H1 (cell line): ENCODE results near the gene DCXR. TPM values are rescaled to one million over a fixed set of nuclear protein-coding genes. Genes with fewer than 3 reads are reported as not detected.

ENCODE experiments used
- ASH2L ChIP-seq: fragments of 200-600, 300-600 bp; sonication (generic); IDR thresholded peaks from one replicate; pipeline ENCODE4 v1.7.1; 2017; ENCODE audit warnings: low read length
- CBX5 ChIP-seq: fragments of 300-800, 300-1000 bp; sonication (generic); IDR thresholded peaks from 2 replicates; pipeline ENCODE4 v1.7.1; 2016; ENCODE audit warnings: antibody characterized with exemption, low read length, low read depth
- CEBPB ChIP-seq: IDR thresholded peaks from 2 replicates; pipeline ENCODE4 v1.6.1; 2012; ENCODE audit warnings: low read depth, low read length
- EGR1 ChIP-seq: IDR thresholded peaks from 2 replicates; pipeline ENCODE4 v1.6.1; 2011; ENCODE audit warnings: low read depth, low read length, borderline replicate concordance
- EP300 ChIP-seq, 2 experiments: IDR thresholded peaks; 1 replicate in 1 of 2; 2 replicates in 1 of 2; pipeline ENCODE4 v1.6.1; 2011 to 2012; ENCODE audit warnings: low read depth in 2 of 2, low read length in 2 of 2, mild to moderate bottlenecking in 2 of 2, borderline replicate concordance in 1 of 2, inconsistent platforms in 1 of 2, moderate library complexity in 1 of 2
- FOSL1 ChIP-seq: IDR thresholded peaks from 2 replicates; pipeline ENCODE4 v1.6.1; 2011; ENCODE audit warnings: mild to moderate bottlenecking, low read depth, low read length, moderate library complexity; ENCODE audit not compliant: insufficient read depth
- GABPA ChIP-seq: IDR thresholded peaks from 2 replicates; pipeline ENCODE4 v1.6.1; 2011; ENCODE audit warnings: mild to moderate bottlenecking, low read length, moderate library complexity, borderline replicate concordance; ENCODE audit not compliant: insufficient read depth
- GTF2F1 ChIP-seq: IDR thresholded peaks from 2 replicates; pipeline ENCODE4 v1.6.1; 2012; ENCODE audit warnings: low read depth, low read length, improper control_type of control experiment, borderline replicate concordance
- HDAC6 ChIP-seq: IDR thresholded peaks from one replicate; pipeline ENCODE4 v1.7.1; 2012; ENCODE audit warnings: low read depth, mild to moderate bottlenecking, inconsistent platforms, low read length, moderate library complexity
- KDM5A ChIP-seq: fragments of 200-600 bp; IDR thresholded peaks from 2 replicates; pipeline ENCODE4 v1.7.1; 2012; ENCODE audit warnings: mild to moderate bottlenecking, low read length, inconsistent platforms, mixed read lengths
- POLR2AphosphoS5 ChIP-seq: IDR thresholded peaks from 2 replicates; pipeline ENCODE4 v1.6.1; 2011; ENCODE audit warnings: low read depth, low read length
- RNF2 ChIP-seq: fragments of 200-900, 300-1000 bp; sonication (generic); IDR thresholded peaks from 2 replicates; pipeline ENCODE4 v1.7.1; 2016; ENCODE audit warnings: borderline replicate concordance, low read depth, mild to moderate bottlenecking, antibody characterized with exemption, low read length; ENCODE audit not compliant: poor library complexity, severe bottlenecking; ENCODE audit errors: missing control alignments
- RXRA ChIP-seq: IDR thresholded peaks from 2 replicates; pipeline ENCODE4 v1.6.1; 2011; ENCODE audit warnings: low read depth, mild to moderate bottlenecking, low read length, moderate library complexity; ENCODE audit not compliant: insufficient read depth
- SIN3A ChIP-seq, 2 experiments: IDR thresholded peaks in 1 of 2; conservative IDR thresholded peaks in 1 of 2; 2 replicates each; pipeline ENCODE4 v1.6.1; 2011 to 2012; ENCODE audit warnings: low read length in 2 of 2, improper control_type of control experiment in 1 of 2, low read depth in 1 of 2, mild to moderate bottlenecking in 1 of 2
- SIX5 ChIP-seq: IDR thresholded peaks from 2 replicates; pipeline ENCODE4 v1.6.1; 2011; ENCODE audit warnings: mild to moderate bottlenecking, low read depth, low read length
- SP1 ChIP-seq: IDR thresholded peaks from 2 replicates; pipeline ENCODE4 v1.6.1; 2011; ENCODE audit warnings: low read depth, low read length
- SP4 ChIP-seq: IDR thresholded peaks from 2 replicates; pipeline ENCODE4 v1.6.1; 2012; ENCODE audit warnings: low read length, inconsistent platforms
- SRF ChIP-seq: IDR thresholded peaks from 2 replicates; pipeline ENCODE4 v1.6.1; 2011; ENCODE audit warnings: mild to moderate bottlenecking, low read depth, low read length, moderate library complexity
- SUZ12 ChIP-seq: fragments of 200-600 bp; sonication (generic); IDR thresholded peaks from 2 replicates; pipeline ENCODE4 v1.6.1; 2012; ENCODE audit warnings: mild to moderate bottlenecking, inconsistent platforms, low read length, moderate library complexity, mixed read lengths
- TAF1 ChIP-seq: IDR thresholded peaks from 2 replicates; pipeline ENCODE4 v1.6.1; 2011; ENCODE audit warnings: mild to moderate bottlenecking, low read depth, low read length
- TBP ChIP-seq: IDR thresholded peaks from 2 replicates; pipeline ENCODE4 v1.6.1; 2011; ENCODE audit warnings: low read depth, low read length, improper control_type of control experiment
- TCF12 ChIP-seq: IDR thresholded peaks from 2 replicates; pipeline ENCODE4 v1.6.1; 2011; ENCODE audit warnings: low read depth, mild to moderate bottlenecking, low read length
- USF2 ChIP-seq: IDR thresholded peaks from 2 replicates; pipeline ENCODE4 v1.6.1; 2011; ENCODE audit warnings: low read length, improper control_type of control experiment
- polyA plus RNA-seq, 7 experiments: library from polyadenylated mRNA; depleted of rRNA in 3 of 7; stranded (reverse) in 5 of 7; unstranded in 2 of 7; fragments of >200 nt in 5 of 7; fragments of 200-250 nt in 2 of 7; gene quantifications; 1 replicate in 5 of 7; 2 replicates in 1 of 7; 4 replicates in 1 of 7; pipeline versions ENCODE4 v1.2.1 to v1.2.3, GENCODE V29; 2011 to 2013; ENCODE audit warnings: missing spikeins in 2 of 7, mixed read lengths in 2 of 7
- total RNA-seq: library from RNA; stranded (reverse); fragmentation: NEBNext Ultra II Directional; extraction: Animal tissue kit (Norgen Biotek cat#: 25700); gene quantifications from 2 replicates; pipeline ENCODE4 v1.2.1, GENCODE V29; 2021

Gene DCXR
- total and polyA plus RNA-seq, 2 of the 8 experiments (the other 6 are each of a cell fraction or from before 2014, with no cell fraction given), result 96.3 to 212 TPM

GRCh38 chr17:82030470-82031302 is 6.8 kb downstream of the DCXR start (continued):
- no peak for TF ChIP-seq TCF12
- no peak for TF ChIP-seq CEBPB
- TF ChIP-seq EP300 (IDR thresholded peaks at IDR 0.05; ENCODE audit: borderline replicate concordance in 1 of 2, low read depth in 2 of 2, low read length in 2 of 2), result no peak
- peak; percentile 24; the same call in 1 of the 2 replicates for TF ChIP-seq USF2
- TF ChIP-seq HDAC6, result no peak
- no peak for TF ChIP-seq TBP
- no peak for TF ChIP-seq CBX5
- no peak for TF ChIP-seq POLR2AphosphoS5
- TF ChIP-seq SIX5, result no peak
- TF ChIP-seq SP1, result no peak
- no peak for TF ChIP-seq SUZ12
- no peak for TF ChIP-seq RXRA
- peak; percentile 28; the same call in 1 of the 2 replicates for TF ChIP-seq KDM5A
- TF ChIP-seq SRF, result no peak
- TF ChIP-seq SP4, result no peak
- TF ChIP-seq GTF2F1, result no peak
- no peak for TF ChIP-seq FOSL1
- TF ChIP-seq RNF2, result no peak
- peak in 1 of 2 experiments; percentile 84; a peak in 2 of 4 replicates for TF ChIP-seq SIN3A (conservative IDR thresholded peaks at IDR 0.05 in 1 of 2, IDR thresholded peaks at IDR 0.05 in 1 of 2; ENCODE audit: low read depth in 1 of 2, low read length in 2 of 2)
- TF ChIP-seq TAF1, result no peak
- peak; percentile 84 for TF ChIP-seq GABPA
- TF ChIP-seq ASH2L, result no peak
- no peak for TF ChIP-seq EGR1
